Forelimb muscle (tissue), 1 donor: ENCODE measurements around the gene PPP1R2. TPM values are rescaled to one million over a fixed set of nuclear protein-coding genes. Genes with fewer than 3 reads are reported as not detected.
A peak's percentile ranks its signal among the peaks of the same experiment; 100 is the strongest.
"Not testable (repeated sequence)": the region's sequence is repeated elsewhere in the genome, so short reads cannot be mapped to it uniquely, and the experiment has no call there.

Experiments used
- DNase-seq: peaks from one replicate; pipeline ENCODE4 v3.0.0-alpha.2; 2013; ENCODE audit warnings: low read depth
- polyA plus RNA-seq: library from polyadenylated mRNA; unstranded; fragments of 120-200 nt; gene quantifications from one replicate; pipeline ENCODE4 v1.2.1, GENCODE V29; 2013; ENCODE audit not compliant: insufficient read length

The PPP1R2 gene
- polyA plus RNA-seq: 37.3 TPM

- DNase-seq: peak; percentile 69
Measured at GRCh38 chr3:195542698-195543499, at the start of gene PPP1R2. Gene PPP1R2, minus strand, starts transcription at chr3:195543325. Its CDS starts 300 bp downstream, at chr3:195543025.

- no peak for DNase-seq
Measured at GRCh38 chr3:195591852-195592251, 48.7 kb upstream of the PPP1R2 start.

GRCh38 chr3:195591220-195591619 lies 48.1 kb upstream of the PPP1R2 start:
- DNase-seq: no peak

- not testable (repeated sequence) for DNase-seq
Measured at GRCh38 chr3:195590381-195590780, 47.3 kb upstream of the PPP1R2 start.

GRCh38 chr3:195589796-195590195 lies 46.7 kb upstream of the PPP1R2 start:
- DNase-seq: not testable (repeated sequence)

GRCh38 chr3:195587824-195588223 lies 44.7 kb upstream of the PPP1R2 start:
- no peak for DNase-seq

- no peak for DNase-seq
Measured at GRCh38 chr3:195587406-195587805, 44.3 kb upstream of the PPP1R2 start.

- DNase-seq: no peak
Measured at GRCh38 chr3:195584543-195584870, 41.4 kb upstream of the PPP1R2 start.

- DNase-seq: no peak
Measured at GRCh38 chr3:195583831-195584542, 40.9 kb upstream of the PPP1R2 start, which contains the start of gene APOD. Gene APOD, minus strand, starts transcription at chr3:195583940. Its CDS starts 4,479 bp downstream, at chr3:195579461.

- DNase-seq: no peak
Measured at GRCh38 chr3:195582947-195583346, 39.8 kb upstream of the PPP1R2 start.

GRCh38 chr3:195580744-195581443 lies 37.8 kb upstream of the PPP1R2 start:
- no peak for DNase-seq

- no peak for DNase-seq
Measured at GRCh38 chr3:195579281-195579680, 36.2 kb upstream of the PPP1R2 start.

- no peak for DNase-seq
Measured at GRCh38 chr3:195578565-195578964, 35.4 kb upstream of the PPP1R2 start.

GRCh38 chr3:195577645-195578177 lies 34.6 kb upstream of the PPP1R2 start:
- no peak for DNase-seq

GRCh38 chr3:195574497-195575304 lies 31.6 kb upstream of the PPP1R2 start:
- no peak for DNase-seq

- no peak for DNase-seq
Measured at GRCh38 chr3:195573611-195574496, 30.7 kb upstream of the PPP1R2 start.

GRCh38 chr3:195571361-195571760 lies 28.2 kb upstream of the PPP1R2 start:
- no peak for DNase-seq

- DNase-seq: no peak
Measured at GRCh38 chr3:195570912-195571311, 27.8 kb upstream of the PPP1R2 start.

- DNase-seq: no peak
Measured at GRCh38 chr3:195570344-195570743, 27.2 kb upstream of the PPP1R2 start.

GRCh38 chr3:195568630-195569029 lies 25.5 kb upstream of the PPP1R2 start:
- no peak for DNase-seq
